GM19240 (cell line): ENCODE measurements around the gene HOTAIR.

ENCODE experiments used
- DNase-seq: peaks from one replicate; pipeline ENCODE4 v3.0.0; 2011; ENCODE audit warnings: low spot score; ENCODE audit not compliant: insufficient read length

The HOTAIR gene

GRCh38 chr12:53948650-53949593 is 25.8 kb downstream of the HOTAIR start:
- DNase-seq: no peak

- DNase-seq: no peak
These were observed 27.0 kb downstream of the HOTAIR start for GRCh38 chr12:53947743-53948142.

GRCh38 chr12:53944907-53945847 is 29.6 kb downstream of the HOTAIR start:
- DNase-seq: no peak

GRCh38 chr12:53944209-53944608 is 30.5 kb downstream of the HOTAIR start:
- DNase-seq: no peak

- no peak for DNase-seq
These were observed 32.2 kb downstream of the HOTAIR start for GRCh38 chr12:53942467-53942997.

GRCh38 chr12:53941750-53942149 is 33.0 kb downstream of the HOTAIR start:
- DNase-seq: no peak

- no peak for DNase-seq
These were observed 33.6 kb downstream of the HOTAIR start for GRCh38 chr12:53941187-53941586.

GRCh38 chr12:53940443-53941014 is 34.2 kb downstream of the HOTAIR start:
- DNase-seq: no peak

- no peak for DNase-seq
These were observed 35.3 kb downstream of the HOTAIR start for GRCh38 chr12:53939141-53940108.

GRCh38 chr12:53938326-53939140 is 36.2 kb downstream of the HOTAIR start, which contains the start of gene HOXC13:
TSS of gene HOXC13 (plus strand) at chr12:53938831. CDS start at chr12:53938907, 76 bp downstream.
- DNase-seq: no peak

- no peak for DNase-seq
These were observed 37.0 kb downstream of the HOTAIR start for GRCh38 chr12:53937596-53938325.

- DNase-seq: no peak
These were observed 37.7 kb downstream of the HOTAIR start for GRCh38 chr12:53937099-53937498.

- no peak for DNase-seq
These were observed 39.1 kb downstream of the HOTAIR start for GRCh38 chr12:53935383-53936341.

GRCh38 chr12:53932915-53933314 is 41.8 kb downstream of the HOTAIR start:
- DNase-seq: no peak

- no peak for DNase-seq
These were observed 42.7 kb downstream of the HOTAIR start for GRCh38 chr12:53931844-53932581.

- no peak for DNase-seq
These were observed 44.0 kb downstream of the HOTAIR start for GRCh38 chr12:53930591-53931255.
